GM18526 (cell line): Measurements from ENCODE around the gene TPO.

ENCODE experiments used
- POLR2A ChIP-seq: IDR thresholded peaks from 3 replicates; pipeline ENCODE4 v1.6.1; 2011; ENCODE audit not compliant: insufficient read length; ENCODE audit errors: extremely low read depth

The TPO gene

GRCh38 chr2:1516798-1517060, 103.5 kb downstream of the TPO start:
- no peak for TF ChIP-seq POLR2A

GRCh38 chr2:1517786-1518185, 104.5 kb downstream of the TPO start:
- TF ChIP-seq POLR2A: no peak

- TF ChIP-seq POLR2A: no peak
These were observed 105.1 kb downstream of the TPO start for GRCh38 chr2:1518331-1518803.

- TF ChIP-seq POLR2A: no peak
These were observed 105.7 kb downstream of the TPO start for GRCh38 chr2:1518867-1519530.

DNA sequence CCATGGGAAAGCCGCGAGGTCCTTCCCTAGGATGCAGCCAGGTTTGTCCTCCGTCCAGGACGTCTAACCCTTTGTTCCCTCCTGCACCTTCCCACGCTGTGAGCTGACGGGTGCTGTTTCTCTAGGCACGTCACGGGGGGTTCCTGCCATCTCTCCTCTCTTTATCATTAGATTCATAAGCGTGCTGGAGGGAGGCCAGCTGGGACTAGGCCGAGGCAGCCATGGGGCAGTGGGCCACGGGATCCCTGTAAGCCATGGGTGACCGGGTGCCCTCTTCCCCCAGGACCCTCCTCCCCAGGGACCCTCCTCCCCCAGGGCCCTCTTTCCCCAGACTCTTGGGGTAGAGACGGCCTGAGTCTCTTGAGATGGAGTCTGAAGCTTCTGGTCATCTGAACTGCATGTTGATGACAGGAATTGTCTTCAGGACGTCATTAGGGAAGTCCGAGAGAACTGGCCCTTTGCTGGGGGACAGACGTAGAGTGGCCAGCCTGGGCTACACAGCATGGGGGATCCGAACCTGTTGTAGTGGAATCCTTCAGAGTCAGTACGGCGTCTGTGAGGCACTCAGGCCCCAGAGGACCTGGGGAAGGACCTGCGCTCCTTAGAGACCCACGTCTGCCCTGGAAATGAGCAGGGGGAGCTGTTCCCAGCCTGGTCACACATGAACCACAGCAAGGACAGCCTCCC, 108.1 kb downstream of the TPO start:
- no peak for TF ChIP-seq POLR2A

- no peak for TF ChIP-seq POLR2A
These were observed 108.9 kb downstream of the TPO start for GRCh38 chr2:1521878-1522830.

DNA sequence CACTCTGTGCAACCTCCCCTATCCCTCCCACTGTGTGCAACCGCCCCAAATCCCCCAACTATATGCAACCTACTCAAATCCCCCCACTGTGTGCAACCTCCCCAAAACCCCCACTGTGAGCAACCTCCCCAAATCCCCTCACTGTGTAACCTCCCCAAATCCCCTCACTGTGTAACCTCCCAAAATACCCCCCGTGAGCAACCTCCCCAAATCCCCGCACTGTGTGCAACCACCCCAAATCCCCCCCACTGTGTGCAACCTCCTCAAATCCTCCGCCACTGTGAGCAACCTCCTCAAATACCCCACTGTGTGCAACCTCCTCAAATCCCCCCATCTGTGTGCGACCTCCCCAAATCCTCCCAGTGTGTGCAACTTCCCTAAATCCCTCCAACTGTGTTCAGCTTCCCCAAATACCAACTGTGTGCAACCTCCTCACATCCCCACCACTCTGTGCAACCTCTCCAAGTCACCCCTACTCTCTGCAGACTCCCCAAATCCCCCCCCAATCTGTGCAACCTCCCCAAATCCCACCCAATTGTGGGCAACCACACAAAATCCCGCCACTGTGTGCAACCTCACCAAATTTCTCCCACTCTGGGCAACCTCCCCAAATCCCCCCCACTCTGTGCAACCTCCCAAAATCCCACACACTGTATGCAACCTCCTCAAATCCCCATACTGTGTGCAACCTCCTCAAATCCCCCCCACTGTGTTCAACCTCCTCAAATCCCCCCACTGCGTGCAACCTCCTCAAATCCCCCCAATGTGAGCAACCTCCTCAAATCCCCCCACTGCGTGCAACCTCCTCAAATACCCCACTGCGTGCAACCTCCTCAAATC, 114.1 kb downstream of the TPO start:
- no peak for TF ChIP-seq POLR2A

GRCh38 chr2:1528273-1529064, 115.2 kb downstream of the TPO start:
- TF ChIP-seq POLR2A: no peak

- no peak for TF ChIP-seq POLR2A
These were observed 125.4 kb downstream of the TPO start for GRCh38 chr2:1538663-1539062.

- no peak for TF ChIP-seq POLR2A
These were observed 126.2 kb downstream of the TPO start for GRCh38 chr2:1539441-1539840.

DNA sequence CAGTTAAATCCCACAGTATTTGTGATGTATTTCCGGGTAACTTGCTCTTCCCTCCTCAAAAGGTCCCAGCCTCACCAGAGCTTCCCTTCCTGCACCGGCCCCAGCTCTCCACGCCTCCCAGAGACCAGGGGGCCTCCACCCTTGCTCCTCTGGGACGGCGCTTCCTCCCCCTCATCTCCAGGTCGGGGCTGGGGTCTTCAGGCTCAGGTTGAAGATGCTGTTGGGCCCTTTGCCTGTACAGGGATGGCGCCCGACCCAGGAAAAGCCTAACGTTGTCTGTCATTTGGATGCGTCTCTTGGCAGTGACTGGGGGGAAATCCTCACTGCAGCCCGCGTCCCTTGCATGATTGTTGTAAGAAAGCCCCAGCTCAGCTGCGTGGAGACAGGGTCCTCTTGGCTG, 126.7 kb downstream of the TPO start:
- no peak for TF ChIP-seq POLR2A

GRCh38 chr2:1540481-1540880, 127.2 kb downstream of the TPO start:
- TF ChIP-seq POLR2A: no peak

DNA sequence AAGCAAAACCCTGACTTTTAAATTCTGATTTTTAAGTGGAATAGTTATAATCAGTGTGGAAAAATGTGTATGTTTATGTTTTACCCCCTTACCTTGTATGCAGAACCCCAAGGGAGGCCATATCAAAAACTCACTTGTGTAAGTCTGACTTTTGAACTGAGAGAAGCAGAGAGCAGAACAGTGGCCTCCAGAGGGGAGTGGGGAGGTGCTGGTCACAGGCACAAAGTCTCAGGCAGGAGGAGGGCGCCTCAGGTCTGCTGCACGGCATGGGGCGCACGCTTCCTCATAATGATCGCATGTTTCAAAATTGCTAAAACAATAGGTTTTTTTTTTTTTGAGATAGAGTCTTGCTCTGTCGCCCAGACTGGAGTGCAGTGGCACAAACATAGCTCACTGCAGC, 127.8 kb downstream of the TPO start:
- TF ChIP-seq POLR2A: no peak

- TF ChIP-seq POLR2A: no peak
These were observed 128.7 kb downstream of the TPO start for GRCh38 chr2:1541819-1542475.
